Esophagus muscularis mucosa (tissue), 3 donors: Measurements from ENCODE around the gene ATP5IF1.

Experiments used
- POLR2AphosphoS5 ChIP-seq, 2 donors: sonication (generic); formaldehyde crosslinking; IDR thresholded peaks; one replicate each; pipeline ENCODE4 v1.6.1; 2017; ENCODE audit warnings: antibody characterized with exemption in 2 of 2
- TF ChIP-seq, protein P1 (sequence below), 3 experiments: fragments of 200-600 bp in 2 of 3; fragments of 450-650 bp in 1 of 3; sonication (generic) in 2 of 3; IDR thresholded peaks; one replicate each; pipeline ENCODE4 v1.5.1; 2017 to 2019; ENCODE audit warnings: antibody characterized with exemption in 3 of 3, mild to moderate bottlenecking in 2 of 3, moderate library complexity in 1 of 3

DNA sequence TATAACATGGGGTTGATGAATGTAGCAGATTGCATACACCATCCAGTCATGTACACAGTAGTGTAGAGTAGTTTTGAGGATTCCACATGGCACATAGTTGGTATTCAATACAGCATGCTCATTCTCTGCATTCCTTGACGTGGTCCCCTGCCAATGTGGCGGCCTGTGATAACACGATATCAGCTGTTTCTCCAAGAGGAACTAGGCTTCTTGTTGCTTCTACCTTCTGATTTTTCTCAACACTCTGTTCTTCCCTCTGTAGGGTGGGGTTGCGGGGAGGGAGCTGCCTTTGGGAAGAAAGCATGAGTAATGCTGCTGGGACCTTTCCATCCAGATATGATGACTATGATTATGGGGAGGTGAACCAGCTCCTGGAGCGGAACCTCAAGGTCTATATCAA lies 42.8 kb downstream of the ATP5IF1 start:
- TF ChIP-seq, protein P1, sequence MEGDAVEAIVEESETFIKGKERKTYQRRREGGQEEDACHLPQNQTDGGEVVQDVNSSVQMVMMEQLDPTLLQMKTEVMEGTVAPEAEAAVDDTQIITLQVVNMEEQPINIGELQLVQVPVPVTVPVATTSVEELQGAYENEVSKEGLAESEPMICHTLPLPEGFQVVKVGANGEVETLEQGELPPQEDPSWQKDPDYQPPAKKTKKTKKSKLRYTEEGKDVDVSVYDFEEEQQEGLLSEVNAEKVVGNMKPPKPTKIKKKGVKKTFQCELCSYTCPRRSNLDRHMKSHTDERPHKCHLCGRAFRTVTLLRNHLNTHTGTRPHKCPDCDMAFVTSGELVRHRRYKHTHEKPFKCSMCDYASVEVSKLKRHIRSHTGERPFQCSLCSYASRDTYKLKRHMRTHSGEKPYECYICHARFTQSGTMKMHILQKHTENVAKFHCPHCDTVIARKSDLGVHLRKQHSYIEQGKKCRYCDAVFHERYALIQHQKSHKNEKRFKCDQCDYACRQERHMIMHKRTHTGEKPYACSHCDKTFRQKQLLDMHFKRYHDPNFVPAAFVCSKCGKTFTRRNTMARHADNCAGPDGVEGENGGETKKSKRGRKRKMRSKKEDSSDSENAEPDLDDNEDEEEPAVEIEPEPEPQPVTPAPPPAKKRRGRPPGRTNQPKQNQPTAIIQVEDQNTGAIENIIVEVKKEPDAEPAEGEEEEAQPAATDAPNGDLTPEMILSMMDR (IDR thresholded peaks at IDR 0.05): no peak
- no peak for TF ChIP-seq POLR2AphosphoS5 (IDR thresholded peaks at IDR 0.05)
